GM12878 (cell line): ENCODE measurements around the gene KRTAP4-5. TPM values are rescaled to one million over a fixed set of nuclear protein-coding genes. Genes with fewer than 3 reads are reported as not detected.

Source experiments
- ATAC-seq: fragments of 200-7000 bp; cut with Tn5 transposase; 3 replicates; pipeline ENCODE4 v1.9.1; 2020; ENCODE audit warnings: mild to moderate bottlenecking, moderate library complexity
- BruUV-seq: library from RNA; stranded (reverse); fragments of 400-500 nt; replicated peaks from 2 replicates; lab custom pipeline; 2021; lab: Mats Ljungman, UMichigan
- CTCF ChIA-PET: fragments of 300-600 bp; sonication (Branson Sonifier 250); formaldehyde crosslinking; extraction: SDS; loops from one replicate; lab custom pipeline; 2021; ENCODE audit warnings: inconsistent platforms; lab: Yijun Ruan, JAX
- POLR2A ChIA-PET: fragments of 350-600 bp; formaldehyde crosslinking; extraction: SDS; loops from one replicate; lab custom pipeline; 2021; ENCODE audit warnings: inconsistent platforms; lab: Charles Lee
- RAD21 ChIA-PET: fragments of 300-600 bp; sonication (Branson Sonifier 250); formaldehyde crosslinking; loops from one replicate; lab custom pipeline; 2023; ENCODE audit warnings: antibody characterized with exemption; ENCODE audit not compliant: unreplicated experiment; lab: Charles Lee
- SMC1A ChIA-PET: fragments of 300-600 bp; sonication (Branson Sonifier 250); formaldehyde crosslinking; loops from one replicate; lab custom pipeline; 2023; ENCODE audit not compliant: unreplicated experiment, uncharacterized antibody; lab: Charles Lee
- DNase-seq: peaks from one replicate; pipeline ENCODE4 v3.0.0-alpha.2; 2011; ENCODE audit warnings: low read depth, low spot score
- FAIRE-seq: peaks from 3 replicates; lab custom pipeline; 2011; peaks lifted over from hg19 to GRCh38; lab: Jason Lieb, UNC
- H2AFZ ChIP-seq: 2 replicates; pipeline ENCODE4 v1.6.0; 2011; ENCODE audit warnings: low read depth, low read length, control low read depth; ENCODE audit not compliant: control insufficient read depth
- H3K27ac ChIP-seq: 2 replicates; pipeline ENCODE4 v1.5.1; 2011; ENCODE audit warnings: control low read depth; ENCODE audit not compliant: control insufficient read depth, insufficient read depth
- H3K27me3 ChIP-seq, 2 experiments: replicated peaks in 1 of 2; 2 replicates each; pipeline versions ENCODE4 v1.6.0 to v1.6.1; 2011; ENCODE audit warnings: low read length in 1 of 2; ENCODE audit not compliant: control insufficient read depth in 2 of 2, insufficient read depth in 2 of 2
- H3K36me3 ChIP-seq, 2 experiments: 2 replicates each; pipeline ENCODE4 v1.5.1; 2011; ENCODE audit warnings: low read length in 1 of 2; ENCODE audit not compliant: control insufficient read depth in 2 of 2, insufficient read depth in 2 of 2
- H3K4me1 ChIP-seq: 2 replicates; pipeline ENCODE4 v1.6.1; 2011; ENCODE audit warnings: mild to moderate bottlenecking, low read length, moderate library complexity, mixed read lengths; ENCODE audit not compliant: control insufficient read depth, insufficient read depth
- H3K4me2 ChIP-seq: 2 replicates; pipeline ENCODE4 v1.6.0; 2011; ENCODE audit warnings: control low read depth; ENCODE audit not compliant: control insufficient read depth, insufficient read depth
- H3K4me3 ChIP-seq: fragments of 200-600 bp; sonication (generic); 2 replicates; pipeline ENCODE4 v1.5.1; 2016
- H3K79me2 ChIP-seq: 2 replicates; pipeline ENCODE4 v1.6.0; 2011; ENCODE audit warnings: low read length; ENCODE audit not compliant: control insufficient read depth, insufficient read depth
- H3K9ac ChIP-seq: 2 replicates; pipeline ENCODE4 v1.8.0; 2011; ENCODE audit warnings: low read length, control low read depth, mixed read lengths; ENCODE audit not compliant: control insufficient read depth, insufficient read depth
- H3K9me3 ChIP-seq: replicated peaks from 3 replicates; pipeline ENCODE4 v1.5.1; 2011; ENCODE audit warnings: mild to moderate bottlenecking, low read length; ENCODE audit not compliant: control insufficient read depth, insufficient read depth
- H4K20me1 ChIP-seq: 2 replicates; pipeline ENCODE4 v1.6.0; 2011; ENCODE audit not compliant: control insufficient read depth, insufficient read depth
- ASH2L ChIP-seq: fragments of 300-600, 200-600 bp; sonication (generic); IDR thresholded peaks from 2 replicates; pipeline ENCODE4 v1.6.1; 2017; ENCODE audit warnings: low read depth, mild to moderate bottlenecking, borderline replicate concordance
- EGR1 ChIP-seq, 2 experiments: IDR thresholded peaks; 1 replicate in 1 of 2; 2 replicates in 1 of 2; pipeline ENCODE4 v1.6.1; 2011 to 2012; ENCODE audit warnings: low read depth in 2 of 2, low read length in 2 of 2, borderline replicate concordance in 1 of 2, mild to moderate bottlenecking in 1 of 2, moderate library complexity in 1 of 2
- ETV6 ChIP-seq, 2 experiments: fragments of 450-650 bp in 1 of 2; IDR thresholded peaks in 1 of 2; conservative IDR thresholded peaks in 1 of 2; 2 replicates each; pipeline ENCODE4 v1.6.1; 2014; ENCODE audit warnings: antibody characterized with exemption in 1 of 2, borderline replicate concordance in 1 of 2, low read depth in 1 of 2, mild to moderate bottlenecking in 1 of 2, moderate library complexity in 1 of 2
- KAT2A ChIP-seq: conservative IDR thresholded peaks from 2 replicates; pipeline ENCODE4 v1.6.1; 2011; ENCODE audit warnings: low read depth, low read length; ENCODE audit not compliant: control insufficient read depth
- RFX5 ChIP-seq: IDR thresholded peaks from 2 replicates; pipeline ENCODE4 v1.6.1; 2011; ENCODE audit warnings: low read depth, low read length, improper control_type of control experiment
- SIX5 ChIP-seq: IDR thresholded peaks from 2 replicates; pipeline ENCODE4 v1.6.1; 2011; ENCODE audit warnings: mild to moderate bottlenecking, low read depth, low read length, moderate library complexity; ENCODE audit not compliant: severe bottlenecking
- SMARCA5 ChIP-seq: fragments of 450-650 bp; IDR thresholded peaks from 2 replicates; pipeline ENCODE4 v1.6.1; 2017; ENCODE audit warnings: mild to moderate bottlenecking
- ZNF207 ChIP-seq: fragments of 450-650 bp; IDR thresholded peaks from 2 replicates; pipeline ENCODE4 v1.6.1; 2014; ENCODE audit warnings: antibody characterized with exemption, mild to moderate bottlenecking, borderline replicate concordance
- ZNF24 ChIP-seq: fragments of 450-650 bp; IDR thresholded peaks from 2 replicates; pipeline ENCODE4 v1.6.1; 2017; ENCODE audit warnings: antibody characterized with exemption, mild to moderate bottlenecking
- ZNF384 ChIP-seq: IDR thresholded peaks from 2 replicates; pipeline ENCODE4 v1.6.1; 2012; ENCODE audit warnings: low read depth, mild to moderate bottlenecking, low read length, improper control_type of control experiment, borderline replicate concordance
- WGBS: methylation state at CpG from one replicate; pipeline ENCODE4 v1.1.6; 2016; ENCODE audit warnings: low lambda C conversion rate; ENCODE audit not compliant: insufficient replicate concordance, insufficient coverage; ENCODE audit errors: missing lambda C conversion rate; 5-methylcytosine and 5-hydroxymethylcytosine counted together
- in situ Hi-C: fragments of 300-500 bp; cut with MboI; formaldehyde crosslinking; loops from 9 replicates; pipeline ENCODE4 v1.14.3; 2018; ENCODE audit warnings: mixed read lengths
- intact Hi-C: fragments of 100-400 bp; cut with micrococcal nuclease; formaldehyde crosslinking; loops from one replicate; pipeline ENCODE4 v1.14.2; 2022; ENCODE audit not compliant: unreplicated experiment
- polyA plus RNA-seq, 11 experiments: library from polyadenylated mRNA; depleted of rRNA in 4 of 11; unstranded in 6 of 11; stranded (reverse) in 5 of 11; fragments of >200 nt; fragmentation: Nextera tagmentation in 4 of 11; fragmentation: Illumina TruSeq in 1 of 11; extraction: Ambion mirVana in 4 of 11; extraction: Trizol in 1 of 11; gene quantifications; 1 replicate in 1 of 11; 2 replicates in 10 of 11; pipeline versions ENCODE4 v1.2.1 to v1.2.3, GENCODE V29; 2011 to 2016; ENCODE audit warnings: inconsistent platforms in 2 of 11, missing spikeins in 2 of 11, low read depth in 1 of 11
- total RNA-seq, 4 experiments: library from RNA; depleted of rRNA in 3 of 4; stranded (reverse); fragments of >200 nt in 3 of 4; fragmentation: Illumina TruSeq in 1 of 4; extraction: Trizol in 1 of 4; gene quantifications; 2 replicates each; pipeline versions ENCODE4 v1.2.1 to v1.2.3, GENCODE V29; 2013 to 2021
- TF ChIP-seq, protein P1 (sequence below): fragments of 450-650 bp; conservative IDR thresholded peaks from 2 replicates; pipeline ENCODE4 v1.6.1; 2017; ENCODE audit warnings: mild to moderate bottlenecking, moderate library complexity
- TF ChIP-seq, protein P2 (sequence below): fragments of 450-650 bp; IDR thresholded peaks from 2 replicates; pipeline ENCODE4 v1.6.1; 2018; ENCODE audit warnings: borderline replicate concordance, mild to moderate bottlenecking; ENCODE audit not compliant: partially characterized antibody
- TF ChIP-seq, protein P3 (sequence below): IDR thresholded peaks from 2 replicates; pipeline ENCODE4 v1.6.1; 2012; ENCODE audit warnings: low read depth, low read length, improper control_type of control experiment
- TF ChIP-seq, protein P4 (sequence below): fragments of 450-650 bp; formaldehyde crosslinking; IDR thresholded peaks from 2 replicates; pipeline ENCODE4 v1.5.0; 2022; ENCODE audit warnings: mild to moderate bottlenecking, missing genetic modification characterization

The KRTAP4-5 gene
- total and polyA plus RNA-seq, 10 of the 15 experiments (the other 5 are each of a cell fraction or from before 2014, with no cell fraction given), result not detected

DNA sequence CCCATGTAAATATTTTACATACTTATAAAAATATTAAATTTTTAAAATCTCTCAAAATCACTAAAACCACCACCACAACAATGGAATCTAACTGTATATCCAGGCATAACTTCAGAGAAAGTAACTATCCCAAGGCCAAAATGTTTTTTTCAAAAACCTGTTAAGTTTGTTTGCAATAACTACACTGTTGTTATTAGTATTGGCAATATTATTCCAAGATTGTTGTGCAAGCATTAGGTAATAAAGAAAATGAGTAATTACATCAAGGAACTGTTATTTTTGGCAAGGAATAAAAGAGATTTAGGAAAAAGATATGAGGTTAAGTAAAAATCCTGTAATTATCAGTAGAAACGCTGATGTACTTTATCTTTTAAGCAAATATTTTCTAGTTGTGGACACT lies 22.3 kb downstream of the KRTAP4-5 start (continued):
- TF ChIP-seq, protein P1, sequence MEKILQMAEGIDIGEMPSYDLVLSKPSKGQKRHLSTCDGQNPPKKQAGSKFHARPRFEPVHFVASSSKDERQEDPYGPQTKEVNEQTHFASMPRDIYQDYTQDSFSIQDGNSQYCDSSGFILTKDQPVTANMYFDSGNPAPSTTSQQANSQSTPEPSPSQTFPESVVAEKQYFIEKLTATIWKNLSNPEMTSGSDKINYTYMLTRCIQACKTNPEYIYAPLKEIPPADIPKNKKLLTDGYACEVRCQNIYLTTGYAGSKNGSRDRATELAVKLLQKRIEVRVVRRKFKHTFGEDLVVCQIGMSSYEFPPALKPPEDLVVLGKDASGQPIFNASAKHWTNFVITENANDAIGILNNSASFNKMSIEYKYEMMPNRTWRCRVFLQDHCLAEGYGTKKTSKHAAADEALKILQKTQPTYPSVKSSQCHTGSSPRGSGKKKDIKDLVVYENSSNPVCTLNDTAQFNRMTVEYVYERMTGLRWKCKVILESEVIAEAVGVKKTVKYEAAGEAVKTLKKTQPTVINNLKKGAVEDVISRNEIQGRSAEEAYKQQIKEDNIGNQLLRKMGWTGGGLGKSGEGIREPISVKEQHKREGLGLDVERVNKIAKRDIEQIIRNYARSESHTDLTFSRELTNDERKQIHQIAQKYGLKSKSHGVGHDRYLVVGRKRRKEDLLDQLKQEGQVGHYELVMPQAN, result no peak
- TF ChIP-seq SIX5, result no peak

DNA sequence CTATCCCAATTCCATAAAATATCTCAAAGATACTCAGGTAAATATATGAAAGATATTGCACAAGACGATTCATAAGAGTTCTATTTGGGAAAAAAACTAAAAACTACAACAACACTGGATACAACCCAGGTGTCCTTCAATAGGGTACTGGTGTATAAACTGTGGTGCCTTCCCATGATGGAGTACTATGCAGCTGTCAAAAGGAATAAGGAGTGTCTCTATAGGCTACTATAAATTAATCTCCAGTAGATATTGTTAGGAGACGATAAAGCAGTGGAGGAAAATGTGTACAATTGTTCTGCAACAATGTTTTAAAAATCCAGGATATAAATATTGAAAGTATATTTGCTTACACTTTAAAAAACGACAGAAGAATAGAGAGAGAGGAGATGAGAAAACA lies 23.2 kb downstream of the KRTAP4-5 start:
- ChIA-PET POLR2A (no interaction called here), RAD21 (no interaction called here), SMC1A (no interaction called here), CTCF (no interaction called here)
- no peak overlapping the region for H3K4me2 ChIP-seq
- no peak overlapping the region for H3K4me3 ChIP-seq
- no peaks in the 10 kb centered on the region for H3K79me2 ChIP-seq
- H3K27ac ChIP-seq, result no peak overlapping the region
- intact Hi-C loops (no loop called here), in situ Hi-C loops (no loop called here)
- no peak for DNase-seq
- no TSS peak for BruUV-seq
- WGBS, result 13% methylated on average over 3 of the region's 3 CpGs
- no peaks in the 10 kb centered on the region for H4K20me1 ChIP-seq
- H3K4me1 ChIP-seq, result no peaks in the 10 kb centered on the region
- no peak overlapping the region for H3K9ac ChIP-seq
- H3K36me3 ChIP-seq, result no peaks in the 10 kb centered on the region
- no peak overlapping the region for H2AFZ ChIP-seq
- H3K27me3 ChIP-seq, result no peaks in the 10 kb centered on the region
- no peak for FAIRE-seq
- no peaks in the 10 kb centered on the region for H3K9me3 ChIP-seq
- no peak for ATAC-seq
- TF ChIP-seq EGR1 (IDR thresholded peaks at IDR 0.05; ENCODE audit: borderline replicate concordance in 1 of 2, low read depth in 2 of 2, low read length in 2 of 2), result no peak
- no peak for TF ChIP-seq ETV6 (conservative IDR thresholded peaks at IDR 0.05 in 1 of 2, IDR thresholded peaks at IDR 0.05 in 1 of 2; ENCODE audit: borderline replicate concordance in 1 of 2, low read depth in 1 of 2)
- TF ChIP-seq RFX5, result no peak
- TF ChIP-seq, protein P2, sequence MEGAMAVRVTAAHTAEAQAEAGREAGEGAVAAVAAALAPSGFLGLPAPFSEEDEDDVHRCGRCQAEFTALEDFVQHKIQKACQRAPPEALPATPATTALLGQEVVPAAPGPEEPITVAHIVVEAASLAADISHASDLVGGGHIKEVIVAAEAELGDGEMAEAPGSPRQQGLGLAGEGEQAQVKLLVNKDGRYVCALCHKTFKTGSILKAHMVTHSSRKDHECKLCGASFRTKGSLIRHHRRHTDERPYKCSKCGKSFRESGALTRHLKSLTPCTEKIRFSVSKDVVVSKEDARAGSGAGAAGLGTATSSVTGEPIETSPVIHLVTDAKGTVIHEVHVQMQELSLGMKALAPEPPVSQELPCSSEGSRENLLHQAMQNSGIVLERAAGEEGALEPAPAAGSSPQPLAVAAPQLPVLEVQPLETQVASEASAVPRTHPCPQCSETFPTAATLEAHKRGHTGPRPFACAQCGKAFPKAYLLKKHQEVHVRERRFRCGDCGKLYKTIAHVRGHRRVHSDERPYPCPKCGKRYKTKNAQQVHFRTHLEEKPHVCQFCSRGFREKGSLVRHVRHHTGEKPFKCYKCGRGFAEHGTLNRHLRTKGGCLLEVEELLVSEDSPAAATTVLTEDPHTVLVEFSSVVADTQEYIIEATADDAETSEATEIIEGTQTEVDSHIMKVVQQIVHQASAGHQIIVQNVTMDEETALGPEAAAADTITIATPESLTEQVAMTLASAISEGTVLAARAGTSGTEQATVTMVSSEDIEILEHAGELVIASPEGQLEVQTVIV, result no peak
- no peak for TF ChIP-seq KAT2A
- no peak for TF ChIP-seq ASH2L
- TF ChIP-seq, protein P3, sequence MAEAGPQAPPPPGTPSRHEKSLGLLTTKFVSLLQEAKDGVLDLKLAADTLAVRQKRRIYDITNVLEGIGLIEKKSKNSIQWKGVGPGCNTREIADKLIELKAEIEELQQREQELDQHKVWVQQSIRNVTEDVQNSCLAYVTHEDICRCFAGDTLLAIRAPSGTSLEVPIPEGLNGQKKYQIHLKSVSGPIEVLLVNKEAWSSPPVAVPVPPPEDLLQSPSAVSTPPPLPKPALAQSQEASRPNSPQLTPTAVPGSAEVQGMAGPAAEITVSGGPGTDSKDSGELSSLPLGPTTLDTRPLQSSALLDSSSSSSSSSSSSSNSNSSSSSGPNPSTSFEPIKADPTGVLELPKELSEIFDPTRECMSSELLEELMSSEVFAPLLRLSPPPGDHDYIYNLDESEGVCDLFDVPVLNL, result no peak
- TF ChIP-seq, protein P4, sequence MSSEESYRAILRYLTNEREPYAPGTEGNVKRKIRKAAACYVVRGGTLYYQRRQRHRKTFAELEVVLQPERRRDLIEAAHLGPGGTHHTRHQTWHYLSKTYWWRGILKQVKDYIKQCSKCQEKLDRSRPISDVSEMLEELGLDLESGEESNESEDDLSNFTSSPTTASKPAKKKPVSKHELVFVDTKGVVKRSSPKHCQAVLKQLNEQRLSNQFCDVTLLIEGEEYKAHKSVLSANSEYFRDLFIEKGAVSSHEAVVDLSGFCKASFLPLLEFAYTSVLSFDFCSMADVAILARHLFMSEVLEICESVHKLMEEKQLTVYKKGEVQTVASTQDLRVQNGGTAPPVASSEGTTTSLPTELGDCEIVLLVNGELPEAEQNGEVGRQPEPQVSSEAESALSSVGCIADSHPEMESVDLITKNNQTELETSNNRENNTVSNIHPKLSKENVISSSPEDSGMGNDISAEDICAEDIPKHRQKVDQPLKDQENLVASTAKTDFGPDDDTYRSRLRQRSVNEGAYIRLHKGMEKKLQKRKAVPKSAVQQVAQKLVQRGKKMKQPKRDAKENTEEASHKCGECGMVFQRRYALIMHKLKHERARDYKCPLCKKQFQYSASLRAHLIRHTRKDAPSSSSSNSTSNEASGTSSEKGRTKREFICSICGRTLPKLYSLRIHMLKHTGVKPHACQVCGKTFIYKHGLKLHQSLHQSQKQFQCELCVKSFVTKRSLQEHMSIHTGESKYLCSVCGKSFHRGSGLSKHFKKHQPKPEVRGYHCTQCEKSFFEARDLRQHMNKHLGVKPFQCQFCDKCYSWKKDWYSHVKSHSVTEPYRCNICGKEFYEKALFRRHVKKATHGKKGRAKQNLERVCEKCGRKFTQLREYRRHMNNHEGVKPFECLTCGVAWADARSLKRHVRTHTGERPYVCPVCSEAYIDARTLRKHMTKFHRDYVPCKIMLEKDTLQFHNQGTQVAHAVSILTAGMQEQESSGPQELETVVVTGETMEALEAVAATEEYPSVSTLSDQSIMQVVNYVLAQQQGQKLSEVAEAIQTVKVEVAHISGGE (CRISPR knock-in tag), result no peak
- no peak for TF ChIP-seq ZNF24
- no peak for TF ChIP-seq ZNF207
- TF ChIP-seq SMARCA5, result no peak
- TF ChIP-seq ZNF384, result no peak
